Measurements from ENCODE around the gene HECW1.

DNA sequence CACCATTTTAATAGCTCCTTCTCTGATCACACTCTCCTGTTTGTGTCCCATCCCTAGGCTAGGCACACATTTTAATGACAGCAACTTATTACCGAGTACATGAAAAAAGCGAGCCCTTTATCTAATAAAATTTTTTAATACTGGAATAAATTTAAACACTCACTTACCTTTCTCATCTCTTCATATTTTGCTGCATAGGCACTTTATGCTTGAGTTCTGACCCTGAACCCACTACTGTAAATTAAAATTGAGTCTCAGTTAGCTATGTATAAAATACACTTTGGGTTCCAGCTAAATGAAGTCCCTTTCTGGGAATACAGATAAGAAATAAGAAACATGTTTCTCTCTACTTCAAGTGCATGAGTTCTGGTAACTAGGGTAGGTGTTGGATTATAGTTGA is 104.6 kb downstream of the HECW1 start:
- TF ChIP-seq, protein P1, sequence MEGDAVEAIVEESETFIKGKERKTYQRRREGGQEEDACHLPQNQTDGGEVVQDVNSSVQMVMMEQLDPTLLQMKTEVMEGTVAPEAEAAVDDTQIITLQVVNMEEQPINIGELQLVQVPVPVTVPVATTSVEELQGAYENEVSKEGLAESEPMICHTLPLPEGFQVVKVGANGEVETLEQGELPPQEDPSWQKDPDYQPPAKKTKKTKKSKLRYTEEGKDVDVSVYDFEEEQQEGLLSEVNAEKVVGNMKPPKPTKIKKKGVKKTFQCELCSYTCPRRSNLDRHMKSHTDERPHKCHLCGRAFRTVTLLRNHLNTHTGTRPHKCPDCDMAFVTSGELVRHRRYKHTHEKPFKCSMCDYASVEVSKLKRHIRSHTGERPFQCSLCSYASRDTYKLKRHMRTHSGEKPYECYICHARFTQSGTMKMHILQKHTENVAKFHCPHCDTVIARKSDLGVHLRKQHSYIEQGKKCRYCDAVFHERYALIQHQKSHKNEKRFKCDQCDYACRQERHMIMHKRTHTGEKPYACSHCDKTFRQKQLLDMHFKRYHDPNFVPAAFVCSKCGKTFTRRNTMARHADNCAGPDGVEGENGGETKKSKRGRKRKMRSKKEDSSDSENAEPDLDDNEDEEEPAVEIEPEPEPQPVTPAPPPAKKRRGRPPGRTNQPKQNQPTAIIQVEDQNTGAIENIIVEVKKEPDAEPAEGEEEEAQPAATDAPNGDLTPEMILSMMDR (IDR thresholded peaks at IDR 0.05), result no peak
- TF ChIP-seq EZH2 (IDR thresholded peaks at IDR 0.05; ENCODE audit: borderline replicate concordance, insufficient read depth, low read depth, low read length, poor library complexity, severe bottlenecking), result no peak

Measured in B cell (primary cell).